Measurements from ENCODE around the gene SCGB3A1.

The SCGB3A1 gene

GRCh38 chr5:180604271-180604670 lies 13.0 kb upstream of the SCGB3A1 start:
- TF ChIP-seq CTCF (IDR thresholded peaks at IDR 0.05; ENCODE audit: low read depth, low read length) = no peak
- no peak overlapping the region for H3K4me3 ChIP-seq (ENCODE audit: low read depth, low read length)

- no peak for TF ChIP-seq CTCF (IDR thresholded peaks at IDR 0.05; ENCODE audit: low read depth, low read length)
- H3K4me3 ChIP-seq (ENCODE audit: low read depth, low read length) = no peak overlapping the region
These were observed 11.8 kb upstream of the SCGB3A1 start for GRCh38 chr5:180603076-180603594.

- no peak for TF ChIP-seq CTCF (IDR thresholded peaks at IDR 0.05; ENCODE audit: low read depth, low read length)
These were observed 11.3 kb upstream of the SCGB3A1 start for GRCh38 chr5:180602481-180603075.

GRCh38 chr5:180601591-180602480 lies 10.5 kb upstream of the SCGB3A1 start:
- H3K4me3 ChIP-seq (ENCODE audit: low read depth, low read length) = no peak overlapping the region

More at GRCh38 chr5:180602481-180603075, 11.3 kb upstream of the SCGB3A1 start:
- no peak overlapping the region for H3K4me3 ChIP-seq (ENCODE audit: low read depth, low read length)

GRCh38 chr5:180600554-180601041 lies 9.3 kb upstream of the SCGB3A1 start:
- H3K4me3 ChIP-seq (ENCODE audit: low read depth, low read length) = no peak overlapping the region
- TF ChIP-seq CTCF (IDR thresholded peaks at IDR 0.05; ENCODE audit: low read depth, low read length) = no peak

More at GRCh38 chr5:180601591-180602480, 10.5 kb upstream of the SCGB3A1 start:
- TF ChIP-seq CTCF (IDR thresholded peaks at IDR 0.05; ENCODE audit: low read depth, low read length) = no peak

GRCh38 chr5:180599981-180600553 lies 8.8 kb upstream of the SCGB3A1 start:
- H3K4me3 ChIP-seq (ENCODE audit: low read depth, low read length) = no peak overlapping the region
- no peak for TF ChIP-seq CTCF (IDR thresholded peaks at IDR 0.05; ENCODE audit: low read depth, low read length)
